ENCODE measurements around the gene STOM.

The STOM gene

DNA sequence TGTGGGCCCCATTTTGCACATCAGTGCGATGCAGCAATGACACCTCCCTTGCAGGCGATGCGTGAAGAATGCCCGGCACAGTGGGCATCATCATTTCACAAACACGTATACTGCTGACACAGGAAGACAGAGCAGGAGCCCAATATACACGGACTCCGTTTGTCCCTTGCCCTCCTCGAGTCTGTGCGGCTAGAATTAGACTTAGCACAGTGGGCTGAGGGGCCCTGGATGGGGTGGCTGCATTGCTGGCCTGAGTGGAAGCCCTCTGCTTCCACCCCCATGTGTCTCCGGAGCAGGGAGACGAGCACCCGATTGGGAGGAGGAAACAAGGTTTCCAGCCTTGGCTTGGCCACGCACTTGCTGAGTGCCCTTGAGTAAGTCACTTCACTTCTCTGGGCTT lies 61.3 kb downstream of the STOM start:
- Histone ChIP-seq H3K4me1 (ENCODE audit: control insufficient read depth, insufficient read depth, low read length) (no peaks in the 10 kb centered on the region), H3K4me3 (ENCODE audit: low read depth, low read length) (no peak overlapping the region), H3K9me3 (ENCODE audit: control insufficient read depth, insufficient read depth, low read depth, low read length) (no peaks in the 10 kb centered on the region), H3K36me3 (ENCODE audit: control insufficient read depth in 2 of 2, insufficient read depth in 1 of 2, low read length in 2 of 2) (peaks cover 0 to 44% of the 10 kb centered on the region in 2 experiments; a peak in 1 of 3 replicates), H3K27ac (ENCODE audit: extremely low read depth, low read depth, low read length) (no peak overlapping the region)
- TF ChIP-seq SP2 (tag by site-specific recombination; IDR thresholded peaks at IDR 0.05) (no peak), YY2 (tag by site-specific recombination; IDR thresholded peaks at IDR 0.05) (no peak), ZNF585B (tag by site-specific recombination; IDR thresholded peaks at IDR 0.05) (no peak), ZNF530 (tag by site-specific recombination; IDR thresholded peaks at IDR 0.05; ENCODE audit: low read depth) (no peak), ZNF843 (tag by site-specific recombination; IDR thresholded peaks at IDR 0.05) (no peak), ZNF768 (tag by site-specific recombination; IDR thresholded peaks at IDR 0.05) (no peak), ZNF548 (tag by site-specific recombination; IDR thresholded peaks at IDR 0.05) (no peak), ZNF169 (tag by site-specific recombination; IDR thresholded peaks at IDR 0.05) (no peak), ZNF664 (tag by site-specific recombination; IDR thresholded peaks at IDR 0.05) (no peak), ZNF274 (IDR thresholded peaks at IDR 0.05; ENCODE audit: low read length) (no peak), ZNF274 (tag by site-specific recombination; IDR thresholded peaks at IDR 0.05; ENCODE audit: borderline replicate concordance) (no peak), ZNF629 (tag by site-specific recombination; IDR thresholded peaks at IDR 0.05) (no peak), OVOL3 (tag by site-specific recombination; IDR thresholded peaks at IDR 0.05) (no peak), ZNF747 (tag by site-specific recombination; IDR thresholded peaks at IDR 0.05) (no peak)
- TF ChIP-seq, protein P1, sequence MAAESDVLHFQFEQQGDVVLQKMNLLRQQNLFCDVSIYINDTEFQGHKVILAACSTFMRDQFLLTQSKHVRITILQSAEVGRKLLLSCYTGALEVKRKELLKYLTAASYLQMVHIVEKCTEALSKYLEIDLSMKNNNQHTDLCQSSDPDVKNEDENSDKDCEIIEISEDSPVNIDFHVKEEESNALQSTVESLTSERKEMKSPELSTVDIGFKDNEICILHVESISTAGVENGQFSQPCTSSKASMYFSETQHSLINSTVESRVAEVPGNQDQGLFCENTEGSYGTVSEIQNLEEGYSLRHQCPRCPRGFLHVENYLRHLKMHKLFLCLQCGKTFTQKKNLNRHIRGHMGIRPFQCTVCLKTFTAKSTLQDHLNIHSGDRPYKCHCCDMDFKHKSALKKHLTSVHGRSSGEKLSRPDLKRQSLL (tag by site-specific recombination; IDR thresholded peaks at IDR 0.05), result no peak
- TF ChIP-seq, protein P2, sequence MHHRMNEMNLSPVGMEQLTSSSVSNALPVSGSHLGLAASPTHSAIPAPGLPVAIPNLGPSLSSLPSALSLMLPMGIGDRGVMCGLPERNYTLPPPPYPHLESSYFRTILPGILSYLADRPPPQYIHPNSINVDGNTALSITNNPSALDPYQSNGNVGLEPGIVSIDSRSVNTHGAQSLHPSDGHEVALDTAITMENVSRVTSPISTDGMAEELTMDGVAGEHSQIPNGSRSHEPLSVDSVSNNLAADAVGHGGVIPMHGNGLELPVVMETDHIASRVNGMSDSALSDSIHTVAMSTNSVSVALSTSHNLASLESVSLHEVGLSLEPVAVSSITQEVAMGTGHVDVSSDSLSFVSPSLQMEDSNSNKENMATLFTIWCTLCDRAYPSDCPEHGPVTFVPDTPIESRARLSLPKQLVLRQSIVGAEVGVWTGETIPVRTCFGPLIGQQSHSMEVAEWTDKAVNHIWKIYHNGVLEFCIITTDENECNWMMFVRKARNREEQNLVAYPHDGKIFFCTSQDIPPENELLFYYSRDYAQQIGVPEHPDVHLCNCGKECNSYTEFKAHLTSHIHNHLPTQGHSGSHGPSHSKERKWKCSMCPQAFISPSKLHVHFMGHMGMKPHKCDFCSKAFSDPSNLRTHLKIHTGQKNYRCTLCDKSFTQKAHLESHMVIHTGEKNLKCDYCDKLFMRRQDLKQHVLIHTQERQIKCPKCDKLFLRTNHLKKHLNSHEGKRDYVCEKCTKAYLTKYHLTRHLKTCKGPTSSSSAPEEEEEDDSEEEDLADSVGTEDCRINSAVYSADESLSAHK (tag by site-specific recombination; IDR thresholded peaks at IDR 0.05), result no peak
- TF ChIP-seq, protein P3, sequence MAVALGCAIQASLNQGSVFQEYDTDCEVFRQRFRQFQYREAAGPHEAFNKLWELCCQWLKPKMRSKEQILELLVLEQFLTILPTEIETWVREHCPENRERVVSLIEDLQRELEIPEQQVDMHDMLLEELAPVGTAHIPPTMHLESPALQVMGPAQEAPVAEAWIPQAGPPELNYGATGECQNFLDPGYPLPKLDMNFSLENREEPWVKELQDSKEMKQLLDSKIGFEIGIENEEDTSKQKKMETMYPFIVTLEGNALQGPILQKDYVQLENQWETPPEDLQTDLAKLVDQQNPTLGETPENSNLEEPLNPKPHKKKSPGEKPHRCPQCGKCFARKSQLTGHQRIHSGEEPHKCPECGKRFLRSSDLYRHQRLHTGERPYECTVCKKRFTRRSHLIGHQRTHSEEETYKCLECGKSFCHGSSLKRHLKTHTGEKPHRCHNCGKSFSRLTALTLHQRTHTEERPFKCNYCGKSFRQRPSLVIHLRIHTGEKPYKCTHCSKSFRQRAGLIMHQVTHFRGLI (tag by site-specific recombination; IDR thresholded peaks at IDR 0.05), result no peak
- TF ChIP-seq, protein P4, sequence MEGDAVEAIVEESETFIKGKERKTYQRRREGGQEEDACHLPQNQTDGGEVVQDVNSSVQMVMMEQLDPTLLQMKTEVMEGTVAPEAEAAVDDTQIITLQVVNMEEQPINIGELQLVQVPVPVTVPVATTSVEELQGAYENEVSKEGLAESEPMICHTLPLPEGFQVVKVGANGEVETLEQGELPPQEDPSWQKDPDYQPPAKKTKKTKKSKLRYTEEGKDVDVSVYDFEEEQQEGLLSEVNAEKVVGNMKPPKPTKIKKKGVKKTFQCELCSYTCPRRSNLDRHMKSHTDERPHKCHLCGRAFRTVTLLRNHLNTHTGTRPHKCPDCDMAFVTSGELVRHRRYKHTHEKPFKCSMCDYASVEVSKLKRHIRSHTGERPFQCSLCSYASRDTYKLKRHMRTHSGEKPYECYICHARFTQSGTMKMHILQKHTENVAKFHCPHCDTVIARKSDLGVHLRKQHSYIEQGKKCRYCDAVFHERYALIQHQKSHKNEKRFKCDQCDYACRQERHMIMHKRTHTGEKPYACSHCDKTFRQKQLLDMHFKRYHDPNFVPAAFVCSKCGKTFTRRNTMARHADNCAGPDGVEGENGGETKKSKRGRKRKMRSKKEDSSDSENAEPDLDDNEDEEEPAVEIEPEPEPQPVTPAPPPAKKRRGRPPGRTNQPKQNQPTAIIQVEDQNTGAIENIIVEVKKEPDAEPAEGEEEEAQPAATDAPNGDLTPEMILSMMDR (tag by site-specific recombination; IDR thresholded peaks at IDR 0.05), result no peak
- TF ChIP-seq, protein P5, sequence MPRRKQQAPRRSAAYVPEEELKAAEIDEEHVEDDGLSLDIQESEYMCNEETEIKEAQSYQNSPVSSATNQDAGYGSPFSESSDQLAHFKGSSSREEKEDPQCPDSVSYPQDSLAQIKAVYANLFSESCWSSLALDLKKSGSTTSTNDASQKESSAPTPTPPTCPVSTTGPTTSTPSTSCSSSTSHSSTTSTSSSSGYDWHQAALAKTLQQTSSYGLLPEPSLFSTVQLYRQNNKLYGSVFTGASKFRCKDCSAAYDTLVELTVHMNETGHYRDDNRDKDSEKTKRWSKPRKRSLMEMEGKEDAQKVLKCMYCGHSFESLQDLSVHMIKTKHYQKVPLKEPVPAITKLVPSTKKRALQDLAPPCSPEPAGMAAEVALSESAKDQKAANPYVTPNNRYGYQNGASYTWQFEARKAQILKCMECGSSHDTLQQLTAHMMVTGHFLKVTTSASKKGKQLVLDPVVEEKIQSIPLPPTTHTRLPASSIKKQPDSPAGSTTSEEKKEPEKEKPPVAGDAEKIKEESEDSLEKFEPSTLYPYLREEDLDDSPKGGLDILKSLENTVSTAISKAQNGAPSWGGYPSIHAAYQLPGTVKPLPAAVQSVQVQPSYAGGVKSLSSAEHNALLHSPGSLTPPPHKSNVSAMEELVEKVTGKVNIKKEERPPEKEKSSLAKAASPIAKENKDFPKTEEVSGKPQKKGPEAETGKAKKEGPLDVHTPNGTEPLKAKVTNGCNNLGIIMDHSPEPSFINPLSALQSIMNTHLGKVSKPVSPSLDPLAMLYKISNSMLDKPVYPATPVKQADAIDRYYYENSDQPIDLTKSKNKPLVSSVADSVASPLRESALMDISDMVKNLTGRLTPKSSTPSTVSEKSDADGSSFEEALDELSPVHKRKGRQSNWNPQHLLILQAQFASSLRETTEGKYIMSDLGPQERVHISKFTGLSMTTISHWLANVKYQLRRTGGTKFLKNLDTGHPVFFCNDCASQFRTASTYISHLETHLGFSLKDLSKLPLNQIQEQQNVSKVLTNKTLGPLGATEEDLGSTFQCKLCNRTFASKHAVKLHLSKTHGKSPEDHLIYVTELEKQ (tag by site-specific recombination; IDR thresholded peaks at IDR 0.05; ENCODE audit: borderline replicate concordance), result no peak
- ChIA-PET CTCF (interaction anchor here (0.8 to 2.8 kb wide), 3 partner anchors 11 to 96 kb away, joined by 3 to 16 read pairs (median 3); no protein-coding TSS in a partner anchor), POLR2A (no interaction called here)
